GM19193 (cell line): ENCODE results near the gene GATAD2B.

ENCODE experiments used
- POLR2A ChIP-seq: IDR thresholded peaks from 4 replicates; pipeline ENCODE4 v1.6.1; 2011; ENCODE audit not compliant: insufficient read depth, insufficient read length; ENCODE audit errors: extremely low read depth

GATAD2B gene

DNA sequence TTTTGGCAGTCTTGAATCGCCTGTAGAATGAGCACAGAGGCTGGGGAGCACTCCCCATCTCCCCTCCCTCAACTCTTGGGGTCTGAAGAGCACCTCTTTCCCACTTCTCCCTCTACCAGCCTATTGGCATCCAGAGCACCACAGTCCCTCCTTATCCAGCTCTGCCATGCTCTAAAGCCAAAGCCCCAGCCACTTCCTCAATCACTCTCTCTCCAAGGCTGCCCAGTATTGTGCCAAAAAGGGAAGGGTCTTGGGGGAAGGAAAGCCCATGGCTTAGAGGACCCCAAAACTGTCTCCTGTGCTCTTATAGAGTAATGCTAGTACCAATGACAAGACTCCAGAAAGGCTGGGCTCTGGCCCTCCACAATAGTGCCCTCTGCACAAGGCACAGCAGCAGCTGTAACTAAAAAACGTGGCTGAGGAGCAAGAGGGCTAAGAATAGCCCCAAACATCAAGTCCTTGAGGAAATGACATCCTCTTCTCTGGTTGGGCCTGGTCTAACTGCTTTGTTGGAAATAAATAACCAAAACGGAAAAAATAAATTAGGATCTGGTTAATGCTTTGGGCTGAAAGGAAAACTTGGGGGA, 119.2 kb downstream of the GATAD2B start:
- no peak for TF ChIP-seq POLR2A

DNA sequence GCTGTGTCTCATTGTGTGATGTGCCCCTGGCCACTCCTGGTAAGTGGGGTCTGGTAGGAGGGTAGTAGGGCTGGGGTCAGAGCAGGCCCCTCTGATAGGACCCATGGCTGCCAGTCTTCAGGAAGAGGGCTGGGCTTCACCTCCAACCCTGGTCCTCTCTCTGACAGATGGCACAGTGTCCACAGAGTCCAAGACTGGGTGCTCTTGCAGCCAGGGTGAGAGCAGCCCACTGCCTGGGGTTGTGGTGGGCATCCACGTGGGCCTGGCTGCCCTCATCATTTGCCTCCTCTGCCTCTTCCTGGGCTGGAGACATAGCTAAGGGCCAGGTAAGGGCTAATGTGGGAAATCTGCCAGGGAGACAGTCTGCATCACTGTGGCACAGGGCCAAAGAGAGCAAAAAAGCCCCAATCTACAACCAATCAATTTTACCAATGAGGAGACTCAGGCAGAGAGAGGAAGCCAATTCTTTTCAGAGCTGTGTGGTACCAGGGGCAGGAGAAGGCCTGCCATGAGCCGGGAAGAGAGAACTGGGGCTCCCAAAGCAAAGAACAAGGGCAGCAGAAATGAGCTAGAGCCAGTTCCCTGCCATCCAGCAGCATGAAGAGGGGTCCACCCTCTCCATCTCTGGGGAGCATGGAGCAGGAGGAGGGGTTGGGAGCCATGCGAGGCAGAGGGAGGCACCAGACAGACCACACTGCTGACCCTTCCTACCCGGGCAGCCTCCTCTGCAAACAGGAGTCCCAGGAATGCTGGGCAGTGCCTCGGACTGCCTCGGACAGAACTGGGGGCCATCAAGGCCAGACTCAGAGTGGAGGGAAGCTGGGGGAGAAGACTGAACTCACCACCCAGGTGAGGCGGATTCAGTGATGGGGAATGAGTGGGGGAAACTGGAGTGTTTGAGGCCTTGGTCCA, 120.7 kb downstream of the GATAD2B start:
- TF ChIP-seq POLR2A: no peak

DNA sequence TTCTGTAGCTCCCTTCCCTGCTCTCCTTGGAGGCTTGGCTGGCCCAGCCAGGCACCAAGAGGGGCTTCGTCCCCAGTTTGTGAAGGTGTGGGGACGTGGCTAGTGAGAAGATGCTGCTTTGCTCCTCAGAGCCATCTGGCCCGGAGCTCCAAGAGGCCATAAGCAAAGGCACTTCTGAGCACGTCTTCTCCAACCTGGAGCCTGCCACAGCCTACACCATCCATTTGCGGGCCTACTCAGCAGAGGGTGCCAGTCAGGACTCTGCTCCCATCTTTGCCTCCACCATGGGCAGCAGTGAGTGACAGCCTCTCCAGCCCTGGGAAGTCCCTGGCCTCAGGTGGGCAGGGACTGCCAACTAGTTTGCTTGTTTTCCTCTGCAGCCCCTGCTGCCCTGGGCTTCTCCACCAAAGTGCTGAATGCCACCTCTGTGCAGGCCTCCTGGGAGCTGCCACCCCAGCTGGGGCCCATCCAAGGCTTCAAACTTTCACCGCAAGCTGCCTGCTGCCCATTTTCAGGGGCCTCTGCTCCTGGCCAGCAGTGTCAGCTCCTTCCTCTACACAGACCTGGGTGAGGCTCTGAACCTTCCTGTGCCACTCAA, 121.6 kb downstream of the GATAD2B start:
- no peak for TF ChIP-seq POLR2A

DNA sequence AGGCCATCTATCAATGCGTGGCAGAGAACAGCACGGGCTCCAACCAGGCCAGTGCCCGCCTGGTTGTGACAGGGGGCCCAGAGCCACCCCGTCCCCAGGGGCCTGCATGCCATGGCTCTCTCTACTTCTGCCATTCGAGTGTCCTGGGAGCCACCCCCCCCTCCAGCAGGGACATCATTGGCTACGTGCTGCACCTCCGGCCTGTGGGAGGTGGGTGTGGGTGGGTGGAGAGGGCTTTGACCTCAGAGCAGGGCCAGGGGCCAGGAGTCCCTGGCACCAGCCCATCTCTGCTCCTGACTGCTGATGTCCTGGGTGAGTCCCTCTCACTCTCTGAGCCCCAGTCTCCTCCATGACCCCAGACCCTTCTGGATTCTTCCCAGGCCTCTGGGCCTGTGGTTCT, 122.3 kb downstream of the GATAD2B start:
- no peak for TF ChIP-seq POLR2A

DNA sequence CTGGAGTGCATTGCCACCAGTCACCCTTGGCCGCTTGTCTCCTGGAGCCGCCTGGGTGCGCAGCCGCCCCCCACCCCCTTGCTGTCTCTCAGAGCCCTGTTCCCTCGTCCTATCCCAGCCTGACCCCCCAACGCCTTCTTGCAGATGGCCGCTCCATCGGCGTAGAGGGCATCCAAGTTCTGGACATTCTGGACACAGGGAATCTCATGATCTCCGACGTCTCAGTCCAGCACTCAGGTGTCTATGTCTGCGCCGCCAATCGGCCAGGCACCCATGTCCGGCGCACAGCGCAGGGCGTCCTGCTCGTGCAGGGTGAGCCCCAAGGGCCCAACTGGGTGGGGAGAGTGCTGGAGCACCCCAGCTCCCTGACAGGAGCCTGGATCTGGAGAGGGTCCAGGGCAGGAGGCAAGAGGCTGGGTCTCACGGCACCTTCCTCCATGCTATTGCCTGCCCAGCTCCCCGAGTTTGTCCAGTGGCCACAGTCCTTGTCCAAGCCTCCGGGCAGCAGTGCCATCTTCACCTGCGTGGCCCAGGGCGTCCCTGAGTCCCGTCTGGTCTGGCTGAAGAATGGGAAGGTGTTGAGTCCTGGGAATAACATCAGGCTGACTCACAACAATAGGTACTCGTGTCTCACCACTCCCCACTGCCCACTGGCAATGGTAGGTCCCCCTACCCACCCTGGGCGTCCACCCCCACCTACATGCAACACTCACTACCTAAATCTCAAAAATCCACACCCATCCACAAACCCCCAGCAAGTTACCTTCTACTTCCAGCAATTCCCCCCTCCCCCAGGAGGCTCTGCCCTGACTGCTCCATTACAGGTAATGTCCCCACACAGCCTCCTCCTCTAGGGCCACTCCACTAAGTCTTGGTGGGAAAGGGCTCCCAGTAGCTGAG, 123.0 kb downstream of the GATAD2B start:
- no peak for TF ChIP-seq POLR2A

DNA sequence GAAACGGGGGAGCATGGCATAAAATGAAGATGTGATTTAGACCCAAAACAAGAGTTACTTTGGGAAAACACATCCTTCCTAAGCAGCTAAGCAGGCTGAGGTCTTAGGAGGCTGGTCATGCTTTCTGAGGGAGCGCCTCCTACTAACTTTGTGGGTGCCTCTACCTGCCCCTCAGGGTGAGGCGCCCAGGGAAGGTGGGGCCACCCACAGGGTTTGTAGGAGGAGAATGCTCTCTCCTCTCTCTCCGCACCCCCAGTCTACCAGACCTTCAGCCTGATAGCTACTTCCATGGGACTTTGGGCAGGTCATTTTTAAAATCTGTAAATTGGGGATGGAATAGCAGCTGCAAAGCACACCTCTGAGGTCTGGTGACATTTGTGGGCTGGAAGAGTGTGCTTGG, 123.8 kb downstream of the GATAD2B start:
- no peak for TF ChIP-seq POLR2A

DNA sequence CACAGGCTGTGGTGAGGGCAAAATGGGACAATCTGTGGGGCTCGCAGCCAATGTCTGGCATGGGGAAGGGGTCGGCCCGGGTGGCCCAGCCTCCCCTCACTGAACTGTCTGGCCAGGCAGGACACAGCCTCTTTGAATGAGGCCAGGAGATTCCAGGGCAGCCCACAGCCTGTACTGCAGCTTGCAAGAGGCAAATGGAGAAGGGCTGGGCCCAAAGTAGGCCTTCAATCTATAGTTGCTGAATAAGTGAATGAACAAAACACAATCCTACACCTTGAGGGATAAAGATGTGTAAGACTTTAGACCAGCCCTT, 124.3 kb downstream of the GATAD2B start:
- no peak for TF ChIP-seq POLR2A

DNA sequence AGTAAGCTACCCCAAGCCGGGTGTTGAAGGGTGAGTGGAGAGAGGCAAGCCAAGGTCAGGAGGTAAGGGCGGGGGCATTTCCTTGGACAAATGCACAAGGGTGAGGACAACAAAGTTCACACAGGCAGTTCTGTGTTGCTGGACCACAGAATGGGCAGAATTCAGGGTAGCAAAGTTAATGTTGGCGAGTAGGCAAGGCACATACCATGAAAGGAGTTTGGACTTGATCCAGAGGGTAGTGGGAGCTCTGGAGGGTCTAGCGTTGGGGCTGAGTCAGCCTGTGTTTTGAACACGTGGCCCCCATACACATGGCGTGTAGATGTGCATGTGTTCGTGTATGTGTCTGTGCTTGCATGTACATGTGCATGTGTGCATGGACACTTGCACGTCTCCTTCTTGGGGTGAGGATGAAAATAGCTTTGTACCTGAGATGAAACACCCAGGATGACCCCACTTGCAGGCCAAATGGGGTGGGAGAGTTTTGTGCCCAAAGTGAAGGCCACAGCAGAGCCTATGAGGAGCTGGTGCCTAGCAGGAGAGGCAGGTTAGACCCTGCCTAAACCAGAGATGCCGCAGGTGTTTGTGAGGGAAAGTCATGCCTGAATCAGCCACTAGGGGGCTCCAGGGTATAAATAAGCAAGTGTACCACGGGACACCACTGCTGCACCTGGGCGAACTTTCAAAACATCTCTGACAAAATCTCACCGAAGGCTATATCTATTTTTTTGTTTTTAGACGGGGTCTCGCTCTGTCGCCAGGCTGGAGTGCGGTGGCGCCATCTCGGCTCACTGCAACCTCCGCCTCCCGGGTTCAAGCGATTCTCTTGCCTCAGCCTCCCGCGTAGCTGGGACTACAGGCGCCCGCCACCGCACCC, 125.7 kb downstream of the GATAD2B start:
- no peak for TF ChIP-seq POLR2A

DNA sequence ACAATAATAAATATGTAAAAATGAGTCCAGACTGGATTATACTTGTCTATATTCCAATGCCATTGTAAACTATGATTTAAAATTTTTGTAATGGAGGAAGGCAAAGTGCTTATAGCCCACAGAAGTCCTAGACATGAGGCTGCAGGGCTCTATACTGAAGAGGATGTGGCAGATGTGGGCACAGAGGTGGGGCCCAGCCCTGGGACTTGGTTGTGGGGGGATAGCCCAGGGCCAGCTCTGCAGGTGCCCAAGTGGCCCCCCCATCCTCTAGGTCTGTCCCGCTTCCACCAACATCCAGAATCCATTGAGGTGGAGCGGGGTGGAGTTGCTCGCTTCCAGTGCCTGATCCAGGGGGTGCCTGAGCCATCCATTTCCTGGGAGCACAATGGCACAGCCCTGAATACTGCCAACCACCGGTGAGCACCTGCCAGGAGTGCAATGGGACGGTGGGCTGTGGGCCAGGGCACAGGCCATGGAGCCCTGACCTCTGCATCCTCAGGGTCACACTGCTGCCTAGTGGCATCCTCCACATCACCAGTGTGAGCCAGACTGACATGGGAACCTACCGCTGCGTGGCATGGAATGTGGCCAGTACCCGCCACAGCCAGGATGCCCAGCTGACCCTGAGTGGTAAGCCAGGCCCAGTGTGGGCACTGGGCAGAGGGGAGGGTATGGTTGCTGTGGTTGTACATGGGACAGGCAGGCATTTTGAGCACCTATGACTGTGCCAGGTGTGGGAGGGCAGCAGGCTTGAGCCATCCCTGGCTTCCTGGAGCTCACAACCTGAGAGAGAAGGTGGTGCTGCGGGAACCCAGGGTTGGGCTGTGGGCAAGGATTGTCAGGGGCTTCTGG, 126.6 kb downstream of the GATAD2B start:
- no peak for TF ChIP-seq POLR2A

DNA sequence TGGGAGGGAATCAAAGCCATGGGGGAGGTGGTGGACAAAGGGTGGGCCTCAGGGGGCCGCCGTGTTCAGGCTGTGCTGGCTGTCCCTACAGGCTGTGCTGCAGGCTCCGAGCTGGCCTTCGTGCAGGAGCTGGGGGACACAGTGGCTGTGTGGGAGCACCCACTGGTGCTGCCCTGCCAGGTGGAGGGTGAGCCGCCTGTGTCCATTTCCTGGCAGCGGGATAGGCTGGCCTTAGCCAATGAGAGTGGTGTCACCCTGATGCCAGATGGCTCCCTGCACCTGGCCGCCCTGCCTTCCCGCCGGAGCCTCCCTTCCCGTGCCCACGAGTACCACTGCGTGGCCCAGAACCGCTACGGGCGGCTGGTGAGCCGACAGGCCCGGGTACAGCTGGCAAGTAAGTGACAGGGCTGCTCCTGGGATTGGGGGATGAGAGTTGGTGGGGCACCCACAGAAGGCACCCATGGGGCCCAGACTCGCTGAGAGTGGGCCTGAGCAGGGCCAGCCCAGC, 127.4 kb downstream of the GATAD2B start:
- no peak for TF ChIP-seq POLR2A

DNA sequence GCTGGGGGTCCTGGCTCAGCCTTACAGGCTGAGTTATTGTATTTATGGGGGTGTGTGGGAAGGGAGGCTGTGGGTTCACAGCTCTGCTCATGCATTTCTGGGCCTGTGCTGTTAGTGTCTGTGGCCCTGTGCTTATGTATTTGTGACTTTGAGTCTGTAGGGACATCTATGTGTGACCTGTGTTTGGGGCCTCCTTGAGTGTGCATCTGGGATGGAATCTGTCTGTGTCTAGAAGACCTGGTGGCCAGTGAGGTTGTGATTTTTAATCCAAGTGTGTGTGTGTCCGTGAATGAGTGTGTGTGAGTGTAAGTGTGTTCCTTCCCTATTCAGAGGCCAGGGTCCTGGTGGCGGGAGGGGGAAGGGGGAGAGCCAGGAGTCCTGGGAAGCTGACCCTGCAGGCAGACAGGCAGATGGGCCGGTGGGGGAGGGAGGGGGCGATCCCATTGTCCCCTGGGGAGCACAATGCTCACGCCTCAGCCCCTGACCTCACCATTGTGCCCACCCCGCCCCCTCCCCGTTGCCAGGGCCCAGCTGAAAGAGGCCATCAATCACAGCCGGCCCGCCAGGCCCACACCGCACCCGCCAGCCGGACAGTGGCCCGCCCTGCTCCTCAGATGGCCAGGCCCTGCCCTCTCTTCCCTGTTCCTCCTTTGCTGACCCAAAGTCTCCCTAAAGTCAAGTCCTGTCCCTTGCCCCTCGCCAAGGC, 128.0 kb downstream of the GATAD2B start:
- TF ChIP-seq POLR2A: no peak

DNA sequence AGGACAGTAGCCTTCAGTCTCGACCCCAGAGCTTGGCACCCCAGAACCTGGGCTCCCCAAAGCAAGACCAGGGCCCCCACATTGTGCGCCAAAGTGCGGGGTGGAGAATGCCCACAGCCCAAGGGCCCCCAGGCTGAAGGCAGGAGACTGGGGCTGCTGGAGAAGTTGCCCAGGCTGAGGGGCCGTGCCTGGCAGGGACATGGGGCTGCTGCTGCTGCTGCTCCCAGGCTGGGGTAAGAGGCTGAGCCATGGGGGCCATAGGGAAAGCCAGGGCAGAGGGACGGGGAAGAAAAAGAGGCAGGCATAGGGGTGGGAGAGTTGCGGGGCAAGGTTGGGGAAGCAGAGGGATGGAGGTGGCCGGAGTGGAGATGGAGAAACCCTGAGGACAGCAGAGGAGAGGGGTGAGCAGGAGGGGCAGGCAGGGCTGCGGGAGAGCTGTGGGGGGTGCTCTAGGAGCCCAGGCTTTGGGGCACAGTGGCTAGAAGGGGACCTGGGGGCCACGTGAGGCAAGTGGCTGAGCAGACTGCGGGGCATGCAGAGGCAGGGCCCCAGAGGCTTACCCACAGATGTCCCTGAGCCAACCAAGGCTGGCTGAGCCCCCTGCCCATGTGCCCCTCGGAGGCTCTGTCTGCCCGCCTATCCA, 128.7 kb downstream of the GATAD2B start:
- no peak for TF ChIP-seq POLR2A
